Measurements from ENCODE around the gene MRPS25. TPM values are rescaled to one million over a fixed set of nuclear protein-coding genes. Genes with fewer than 3 reads are reported as not detected.

Gene MRPS25
- total and polyA plus RNA-seq, 2 experiments from 2014 or later: 47.9 to 75.0 TPM

GRCh38 chr3:15060029-15060428 is 5.1 kb downstream of the MRPS25 start:
- peaks cover 67% of the 10 kb centered on the region for H3K36me3 Mint-ChIP-seq (ENCODE audit: low read depth)
- no peaks in the 10 kb centered on the region for H3K27me3 ChIP-seq (ENCODE audit: insufficient read depth)
- H3K27me3 Mint-ChIP-seq (ENCODE audit: insufficient read depth, low read depth, poor library complexity): peaks cover 1% of the 10 kb centered on the region
- peaks cover 23% of the 10 kb centered on the region for H3K4me1 Mint-ChIP-seq
- no peaks in the 10 kb centered on the region for H3F3A ChIP-seq (replicated peaks; ENCODE audit: low read depth)
- peaks cover 4% of the 10 kb centered on the region for H3K9me3 Mint-ChIP-seq
- H3K27ac ChIP-seq (ENCODE audit: low read depth): 0 out of 2 replicates have a peak overlapping the region, but pooled peaks have one; percentile 45
- H3K27ac Mint-ChIP-seq: no peak overlapping the region
- H3K9me2 ChIP-seq (ENCODE audit: insufficient read depth): no peaks in the 10 kb centered on the region
- H3K4me3 Mint-ChIP-seq: no peak overlapping the region
- no peak overlapping the region for H3K4me3 ChIP-seq
- DNase-seq (ENCODE audit: low spot score) (no peak), ATAC-seq (no peak)
- no peak overlapping the region for H2AFZ ChIP-seq
- peaks cover 6% of the 10 kb centered on the region; the same call in 1 of the 2 replicates for H3K4me1 ChIP-seq (ENCODE audit: insufficient read depth)
- no peak overlapping the region for H3K4me2 ChIP-seq
- H3K36me3 ChIP-seq (ENCODE audit: insufficient read depth): peaks cover 14% of the 10 kb centered on the region
- TF ChIP-seq ZNF331 (CRISPR knock-in tag; IDR thresholded peaks at IDR 0.05; ENCODE audit: low read depth) (no peak), POLR2AphosphoS5 (IDR thresholded peaks at IDR 0.05; ENCODE audit: low read depth) (no peak), ETS1 (IDR thresholded peaks at IDR 0.05) (no peak), JUNB (IDR thresholded peaks at IDR 0.05; ENCODE audit: unreplicated experiment) (no peak), REST (IDR thresholded peaks at IDR 0.05; ENCODE audit: unreplicated experiment) (no peak), NANOG (IDR thresholded peaks at IDR 0.05; ENCODE audit: borderline replicate concordance) (no peak), ZNF462 (CRISPR knock-in tag; IDR thresholded peaks at IDR 0.05) (no peak), EZH2 (IDR thresholded peaks at IDR 0.05; ENCODE audit: low read depth, unreplicated experiment) (no peak), CREB1 (CRISPR knock-in tag; IDR thresholded peaks at IDR 0.05; ENCODE audit: low read depth) (no peak), CTCF (conservative IDR thresholded peaks at IDR 0.05; ENCODE audit: low read depth in 2 of 2) (no peak), EZH2phosphoT487 (IDR thresholded peaks at IDR 0.05; ENCODE audit: unreplicated experiment) (no peak), STAT1 (IDR thresholded peaks at IDR 0.05; ENCODE audit: unreplicated experiment) (no peak), ZNF114 (CRISPR knock-in tag; IDR thresholded peaks at IDR 0.05) (no peak)
- peaks cover 82% of the 10 kb centered on the region for H3K79me2 ChIP-seq (replicated peaks; ENCODE audit: insufficient read depth)
- peaks cover 19% of the 10 kb centered on the region for H4K20me1 ChIP-seq (replicated peaks; ENCODE audit: insufficient read depth)

All from GM23338 (cell line).